Measurements from ENCODE around the gene KRT17. TPM values are rescaled to one million over a fixed set of nuclear protein-coding genes. Genes with fewer than 3 reads are reported as not detected.
A peak's percentile ranks its signal among the peaks of the same experiment; 100 is the strongest.

KRT17 gene
- total RNA-seq, 1 experiment from 2014 or later, result 4,105 TPM

- POLR2A ChIA-PET, result interaction anchor here (0.6 to 14.1 kb wide), 40 partner anchors 7 to 842 kb away, joined by 3 to 366 read pairs (median 4); partner anchors contain the start of genes EIF1, JUP, KRT15 and KRT16
- TF ChIP-seq, protein P1, sequence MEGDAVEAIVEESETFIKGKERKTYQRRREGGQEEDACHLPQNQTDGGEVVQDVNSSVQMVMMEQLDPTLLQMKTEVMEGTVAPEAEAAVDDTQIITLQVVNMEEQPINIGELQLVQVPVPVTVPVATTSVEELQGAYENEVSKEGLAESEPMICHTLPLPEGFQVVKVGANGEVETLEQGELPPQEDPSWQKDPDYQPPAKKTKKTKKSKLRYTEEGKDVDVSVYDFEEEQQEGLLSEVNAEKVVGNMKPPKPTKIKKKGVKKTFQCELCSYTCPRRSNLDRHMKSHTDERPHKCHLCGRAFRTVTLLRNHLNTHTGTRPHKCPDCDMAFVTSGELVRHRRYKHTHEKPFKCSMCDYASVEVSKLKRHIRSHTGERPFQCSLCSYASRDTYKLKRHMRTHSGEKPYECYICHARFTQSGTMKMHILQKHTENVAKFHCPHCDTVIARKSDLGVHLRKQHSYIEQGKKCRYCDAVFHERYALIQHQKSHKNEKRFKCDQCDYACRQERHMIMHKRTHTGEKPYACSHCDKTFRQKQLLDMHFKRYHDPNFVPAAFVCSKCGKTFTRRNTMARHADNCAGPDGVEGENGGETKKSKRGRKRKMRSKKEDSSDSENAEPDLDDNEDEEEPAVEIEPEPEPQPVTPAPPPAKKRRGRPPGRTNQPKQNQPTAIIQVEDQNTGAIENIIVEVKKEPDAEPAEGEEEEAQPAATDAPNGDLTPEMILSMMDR (IDR thresholded peaks at IDR 0.05; ENCODE audit: unreplicated experiment), result no peak
- CTCF ChIA-PET, result interaction anchor here (0.6 to 18.9 kb wide), 5 partner anchors 10 to 816 kb away, joined by 3 to 566 read pairs (median 3); no protein-coding TSS in a partner anchor
- H3K27ac Mint-ChIP-seq (ENCODE audit: low read depth, unreplicated experiment), result no peak overlapping the region
- H3K36me3 Mint-ChIP-seq (ENCODE audit: insufficient read depth, unreplicated experiment), result peaks cover 6% of the 10 kb centered on the region
- no peaks in the 10 kb centered on the region for H3K27me3 Mint-ChIP-seq (ENCODE audit: insufficient read depth, unreplicated experiment)
- H3K9me3 Mint-ChIP-seq (ENCODE audit: unreplicated experiment), result no peaks in the 10 kb centered on the region
- peak; percentile 47 for DNase-seq (ENCODE audit: unreplicated experiment)
- H3K4me3 Mint-ChIP-seq (ENCODE audit: unreplicated experiment), result peak overlapping the region; percentile 69
- H3K4me1 Mint-ChIP-seq (ENCODE audit: insufficient read depth, unreplicated experiment), result peaks cover 59% of the 10 kb centered on the region
- intact Hi-C loops (cut with micrococcal nuclease), result loop anchor here (5.0 kb wide), 1 partner anchor 803 kb away; no protein-coding TSS in a partner anchor
- BruUV-seq (replicated peaks), result TSS peak; percentile 29
Observed at GRCh38 chr17:41654678-41655607, 30.6 kb upstream of the KRT17 start.

DNA sequence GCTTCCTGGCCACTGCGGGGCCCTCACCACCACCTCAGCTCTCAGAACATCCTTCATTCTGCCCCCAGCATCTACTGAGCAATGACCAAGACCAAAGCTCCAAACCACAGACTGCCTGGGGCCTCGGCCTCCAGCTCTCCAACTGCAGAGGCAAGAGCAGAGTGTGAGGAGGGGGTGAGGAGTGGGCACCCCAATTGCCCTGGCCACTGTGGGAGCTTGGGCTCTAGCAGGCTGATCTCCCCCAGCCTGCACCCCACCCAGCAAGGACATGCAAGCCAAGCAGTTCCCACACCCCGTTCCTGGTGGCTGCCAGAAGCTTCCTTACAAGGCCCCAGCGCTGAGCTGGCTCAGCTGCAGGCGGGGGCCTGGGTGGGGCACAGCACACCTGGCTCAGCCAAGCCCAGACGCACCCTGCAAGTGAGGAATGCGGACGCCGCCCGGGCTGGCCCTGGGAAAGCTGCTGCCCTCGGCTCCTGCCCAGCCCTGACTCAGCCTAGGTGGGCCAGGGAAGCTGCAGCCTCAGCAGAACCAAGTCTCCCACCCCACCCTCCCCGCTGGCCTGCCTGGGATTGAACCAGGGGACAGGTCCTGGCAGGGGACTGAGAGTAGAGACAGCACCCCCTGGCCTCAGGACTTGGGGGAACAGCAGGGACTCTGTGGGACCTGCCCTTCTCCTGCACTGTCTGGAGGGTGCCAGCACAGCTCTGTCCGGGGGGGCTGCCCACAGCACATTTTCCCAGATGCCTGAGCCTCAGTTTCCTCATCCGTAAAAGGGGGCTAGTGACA is 29.7 kb upstream of the KRT17 start:
- intact Hi-C loops (cut with micrococcal nuclease), result loop anchor here (5.0 kb wide), 1 partner anchor 802 kb away; no protein-coding TSS in a partner anchor
- H3K4me3 Mint-ChIP-seq (ENCODE audit: unreplicated experiment), result peak overlapping the region; percentile 69
- TF ChIP-seq, protein P1 (IDR thresholded peaks at IDR 0.05; ENCODE audit: unreplicated experiment), result no peak
- DNase-seq (ENCODE audit: unreplicated experiment), result peak; percentile 97
- BruUV-seq (replicated peaks), result no TSS peak
- H3K4me1 Mint-ChIP-seq (ENCODE audit: insufficient read depth, unreplicated experiment), result peaks cover 51% of the 10 kb centered on the region
- H3K36me3 Mint-ChIP-seq (ENCODE audit: insufficient read depth, unreplicated experiment), result peaks cover 6% of the 10 kb centered on the region
- H3K27ac Mint-ChIP-seq (ENCODE audit: low read depth, unreplicated experiment), result no peak overlapping the region
- POLR2A ChIA-PET, result interaction anchor here (0.6 to 14.1 kb wide), 27 partner anchors 9 to 1154 kb away, joined by 3 to 366 read pairs (median 4); partner anchors contain the start of genes EIF1, JUP, KRT15 and KRT16
- CTCF ChIA-PET, result interaction anchor here (0.7 to 18.9 kb wide), 7 partner anchors 11 to 332 kb away, joined by 3 to 566 read pairs (median 3); no protein-coding TSS in a partner anchor
- no peaks in the 10 kb centered on the region for H3K9me3 Mint-ChIP-seq (ENCODE audit: unreplicated experiment)
- H3K27me3 Mint-ChIP-seq (ENCODE audit: insufficient read depth, unreplicated experiment), result no peaks in the 10 kb centered on the region

DNA sequence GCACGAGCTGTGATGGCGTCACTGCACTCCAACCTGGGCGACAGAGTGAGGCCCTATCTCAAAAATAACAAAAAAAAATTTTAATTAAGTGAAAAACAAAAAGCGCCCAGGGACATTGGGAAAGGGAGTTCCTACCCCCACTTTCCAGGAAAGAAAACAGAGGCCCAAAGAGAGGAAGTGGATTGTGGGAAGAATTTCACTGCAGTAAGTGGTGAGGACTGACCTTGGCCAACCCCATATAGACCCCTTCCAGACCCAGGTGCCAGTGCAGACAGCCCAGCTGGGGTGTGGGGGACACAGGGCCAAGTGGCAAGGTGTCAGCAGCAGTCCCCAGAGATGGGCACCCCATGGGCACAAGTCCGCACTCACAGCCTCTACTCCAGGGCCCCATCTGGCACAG is 29.0 kb upstream of the KRT17 start:
- BruUV-seq (replicated peaks), result TSS peak; percentile 65
- peaks cover 54% of the 10 kb centered on the region for H3K4me1 Mint-ChIP-seq (ENCODE audit: insufficient read depth, unreplicated experiment)
- H3K27ac Mint-ChIP-seq (ENCODE audit: low read depth, unreplicated experiment), result no peak overlapping the region
- no peaks in the 10 kb centered on the region for H3K27me3 Mint-ChIP-seq (ENCODE audit: insufficient read depth, unreplicated experiment)
- no peaks in the 10 kb centered on the region for H3K9me3 Mint-ChIP-seq (ENCODE audit: unreplicated experiment)
- intact Hi-C loops (cut with micrococcal nuclease), result loop anchor here (5.0 kb wide), 1 partner anchor 801 kb away; no protein-coding TSS in a partner anchor
- H3K4me3 Mint-ChIP-seq (ENCODE audit: unreplicated experiment), result no peak overlapping the region
- ChIA-PET POLR2A (interaction anchor here (0.6 to 14.1 kb wide), 21 partner anchors 10 to 1154 kb away, joined by 3 to 366 read pairs (median 4); partner anchors contain the start of genes EIF1, KRT15 and KRT17), CTCF (interaction anchor here (0.6 to 18.9 kb wide), 9 partner anchors 12 to 1155 kb away, joined by 3 to 566 read pairs (median 4); no protein-coding TSS in a partner anchor)
- TF ChIP-seq, protein P1 (IDR thresholded peaks at IDR 0.05; ENCODE audit: unreplicated experiment), result no peak
- H3K36me3 Mint-ChIP-seq (ENCODE audit: insufficient read depth, unreplicated experiment), result peaks cover 6% of the 10 kb centered on the region
- no peak for DNase-seq (ENCODE audit: unreplicated experiment)
